Left renal cortex interstitium (tissue), 4 donors: ENCODE data around the gene SUGT1. TPM values are rescaled to one million over a fixed set of nuclear protein-coding genes. Genes with fewer than 3 reads are reported as not detected.
A peak's percentile ranks its signal among the peaks of the same experiment; 100 is the strongest.
"Not testable (repeated sequence)": the region's sequence is repeated elsewhere in the genome, so short reads cannot be mapped to it uniquely, and the experiment has no call there.

ENCODE experiments used
- DNase-seq, 4 donors: peaks; one replicate each; pipeline ENCODE4 v3.0.0-alpha.2; 2013; ENCODE audit warnings: low read depth in 4 of 4, low spot score in 2 of 4, missing footprints in 1 of 4
- polyA plus RNA-seq, 4 donors: library from polyadenylated mRNA; unstranded; fragments of 120-200 nt; gene quantifications; one replicate each; pipeline ENCODE4 v1.2.1, GENCODE V29; 2013; ENCODE audit not compliant: insufficient read length in 4 of 4

The SUGT1 gene
- 10 to 100 TPM; 47.5 to 62.5 (median 51.3) TPM for polyA plus RNA-seq

DNA sequence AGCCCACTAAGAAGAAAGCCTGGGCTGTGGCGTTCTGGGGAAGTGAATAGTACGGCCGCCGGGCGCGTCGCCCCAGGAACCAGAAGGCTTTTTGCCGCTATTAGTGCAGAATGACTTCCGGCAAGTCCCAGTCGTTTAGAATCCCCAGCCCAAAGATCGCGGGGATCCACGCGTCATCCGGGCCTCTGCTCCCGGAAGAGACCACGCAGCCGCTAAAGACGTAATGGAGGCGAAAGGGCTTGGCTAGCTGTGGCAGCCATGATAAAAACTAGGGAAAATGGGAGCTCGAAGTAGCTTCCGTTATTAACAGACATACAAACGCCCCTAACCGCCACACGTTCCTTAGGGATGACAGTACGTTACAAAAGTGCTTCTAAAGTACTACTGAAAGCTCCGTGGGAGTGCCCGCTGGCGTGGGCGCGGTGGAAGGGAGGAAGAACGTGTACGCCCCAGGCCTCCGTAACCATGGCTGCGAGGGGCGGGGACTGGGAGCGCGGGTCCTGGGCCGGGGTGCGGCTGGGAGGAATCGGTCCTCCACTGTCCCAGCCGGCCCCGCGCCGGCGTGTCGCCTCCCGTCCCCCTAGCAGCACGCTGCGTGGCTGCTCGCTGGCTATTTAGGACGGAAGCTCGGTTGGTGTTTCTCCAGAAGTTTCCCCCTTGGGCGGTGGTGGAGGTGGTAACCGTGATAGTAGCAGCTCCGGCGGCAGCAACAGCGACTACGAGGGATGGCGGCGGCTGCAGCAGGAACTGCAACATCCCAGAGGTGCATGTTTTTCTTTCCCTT is at the start of gene SUGT1:
TSS of gene SUGT1 (plus strand) at position 641 of the 784 bp plus-strand sequence. CDS start at position 726, 85 bp downstream.
- peak; percentile 96 to 99 (median 96) for DNase-seq

GRCh38 chr13:52603316-52603715 is 49.3 kb upstream of the SUGT1 start:
- DNase-seq = not testable (repeated sequence)

GRCh38 chr13:52606126-52606525 is 46.5 kb upstream of the SUGT1 start:
- DNase-seq = not testable (repeated sequence)

- DNase-seq = not testable (repeated sequence)
These were observed 45.8 kb upstream of the SUGT1 start for GRCh38 chr13:52606795-52607194.

- not testable (repeated sequence) for DNase-seq
These were observed 44.5 kb upstream of the SUGT1 start for GRCh38 chr13:52608184-52608583.

GRCh38 chr13:52609013-52609606 is 43.5 kb upstream of the SUGT1 start:
- not testable (repeated sequence) for DNase-seq

DNA sequence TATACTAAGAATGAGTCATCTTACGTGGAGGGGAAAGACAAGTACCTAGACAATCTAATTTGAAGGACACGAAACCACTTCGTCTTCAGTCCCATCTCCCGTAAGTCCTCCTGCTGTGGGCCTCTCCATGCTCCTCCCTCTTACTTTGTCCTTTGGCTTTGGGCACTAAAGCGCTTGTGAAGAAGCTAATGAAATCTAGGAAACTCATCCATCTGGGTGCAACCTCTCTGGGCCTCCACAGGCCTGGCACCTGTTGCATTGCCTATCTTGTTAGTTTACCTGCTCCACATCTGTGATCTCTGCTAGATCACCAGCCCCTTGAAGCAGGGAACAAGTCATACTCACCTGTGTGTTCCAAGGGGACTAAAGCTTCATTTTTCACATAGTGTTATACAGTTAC is 42.5 kb upstream of the SUGT1 start:
- not testable (repeated sequence) for DNase-seq

- no peak for DNase-seq
These were observed 37.4 kb upstream of the SUGT1 start for GRCh38 chr13:52615134-52615801.

DNA sequence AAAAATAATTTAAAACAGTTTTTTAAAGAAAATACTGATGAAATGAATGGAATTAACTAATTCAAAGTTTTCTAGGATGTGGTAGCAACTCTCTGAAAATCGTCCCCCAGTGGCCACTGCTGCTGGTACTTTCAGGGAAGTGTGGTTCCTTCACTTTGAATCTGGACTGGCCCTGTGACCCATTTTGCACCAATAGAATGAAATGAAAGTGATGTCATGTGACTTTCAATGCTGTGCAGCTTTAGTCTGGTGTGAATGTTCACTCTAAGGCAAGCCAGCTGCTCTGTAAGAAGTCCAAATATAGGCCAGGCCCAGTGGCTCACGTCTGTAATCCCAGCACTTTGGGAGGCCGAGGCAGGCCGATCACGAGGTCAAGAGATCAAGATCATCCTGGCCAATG is 36.8 kb upstream of the SUGT1 start:
- no peak for DNase-seq

- DNase-seq = peak in 3 of 4 donors; percentile 63 to 79 (median 71)
These were observed 35.3 kb upstream of the SUGT1 start for GRCh38 chr13:52617070-52618060.

- not testable (repeated sequence) for DNase-seq
These were observed 21.4 kb upstream of the SUGT1 start for GRCh38 chr13:52631083-52631690.

GRCh38 chr13:52638666-52639328 is 13.8 kb upstream of the SUGT1 start:
- no peak for DNase-seq

- DNase-seq = no peak
These were observed 10.5 kb upstream of the SUGT1 start, which contains the start of gene HNRNPA1L2 for GRCh38 chr13:52642131-52642530. HNRNPA1L2 (plus strand) TSS chr13:52642431; CDS start chr13:52642493, 62 bp downstream.

DNA sequence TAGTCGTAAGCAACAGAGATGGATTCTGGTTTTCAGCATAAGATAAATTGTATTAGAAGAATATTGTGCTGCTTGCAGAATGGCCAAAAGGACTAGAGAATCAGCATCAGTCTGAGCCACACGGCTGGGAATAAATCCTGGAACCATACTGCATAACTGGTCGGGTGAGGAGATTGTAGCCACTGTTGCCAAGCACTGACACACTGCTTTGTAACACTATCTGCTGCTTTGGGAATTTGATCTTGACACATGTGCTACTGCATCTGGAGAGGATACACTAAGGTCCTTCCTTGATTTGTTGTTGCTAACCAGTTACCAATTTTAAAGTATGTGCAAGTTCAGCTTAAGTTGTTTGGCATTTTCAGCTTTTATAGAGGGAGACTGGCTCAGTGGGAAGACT is 8.5 kb upstream of the SUGT1 start:
- no peak for DNase-seq

DNA sequence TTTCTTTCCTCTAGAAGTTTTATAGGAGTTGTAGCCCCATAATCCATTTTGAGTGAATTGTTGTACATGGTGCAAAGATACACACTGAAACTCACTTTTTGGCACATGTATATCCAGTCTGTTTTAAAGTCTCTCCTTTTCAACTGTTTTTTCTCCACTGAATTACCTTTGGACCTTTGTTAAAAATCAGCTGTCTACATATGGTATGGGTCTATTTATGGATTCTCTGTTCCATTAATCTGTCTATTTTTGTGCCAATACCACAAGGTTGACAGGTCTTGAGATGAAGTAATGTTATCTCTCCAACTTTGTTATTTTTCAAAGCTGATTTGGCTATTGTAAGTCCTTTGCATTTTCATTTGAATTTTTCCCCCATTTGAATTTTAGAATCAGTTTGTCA is 5.7 kb upstream of the SUGT1 start:
- no peak for DNase-seq

GRCh38 chr13:52650731-52651130 is 1.9 kb upstream of the SUGT1 start:
- no peak for DNase-seq

- DNase-seq = peak in 1 of 4 donors; percentile 94
These were observed 790 bp upstream of the SUGT1 start for GRCh38 chr13:52651897-52652195.

DNA sequence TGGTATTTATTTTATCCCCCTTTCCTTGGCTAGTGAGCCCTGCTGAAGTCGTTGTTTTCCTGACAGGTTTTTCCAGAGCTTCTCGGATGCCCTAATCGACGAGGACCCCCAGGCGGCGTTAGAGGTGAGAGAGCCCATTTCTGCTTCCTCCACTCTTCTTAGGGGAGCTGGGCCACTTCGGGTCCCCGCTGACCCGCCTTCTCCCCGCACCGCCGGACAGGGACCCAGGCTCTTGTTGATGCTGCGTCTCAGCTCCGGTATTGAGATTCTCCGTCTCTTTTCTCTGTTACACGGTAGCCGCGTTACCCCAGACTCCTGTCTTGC is 306 bp downstream of the SUGT1 start:
- DNase-seq = no peak

DNA sequence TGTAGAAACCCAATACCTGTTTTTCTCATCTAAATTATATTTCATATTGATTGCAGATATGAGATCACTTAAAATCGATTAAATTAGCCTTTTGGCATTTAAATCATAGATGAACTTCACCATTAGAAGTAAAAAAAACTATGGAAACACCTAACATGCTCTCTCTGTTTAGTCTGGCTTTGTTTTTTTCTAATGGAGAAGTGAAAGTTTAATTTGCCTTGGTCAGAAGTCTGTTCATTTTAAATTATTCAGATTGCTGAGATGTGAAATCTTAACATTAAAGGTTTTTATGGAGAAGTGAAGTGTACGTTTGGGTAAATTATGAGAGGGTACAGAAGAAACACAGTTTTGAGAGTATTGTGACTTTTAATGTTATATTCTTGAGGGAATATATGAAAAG is 6.7 kb downstream of the SUGT1 start:
- no peak for DNase-seq

- no peak for DNase-seq
These were observed 11.6 kb downstream of the SUGT1 start for GRCh38 chr13:52664272-52664671.
